SK-N-SH (cell line): ENCODE data around the gene APOL6.

Source experiments
- CTCF ChIP-seq: fragments of 200-600 bp; sonication (generic); IDR thresholded peaks from 2 replicates; pipeline ENCODE4 v1.6.1; 2017; ENCODE audit warnings: antibody characterized with exemption, mild to moderate bottlenecking, moderate library complexity
- EP300 ChIP-seq, 2 experiments: IDR thresholded peaks; 2 replicates each; pipeline versions ENCODE4 v1.4.0 to v1.6.1; 2012; ENCODE audit warnings: borderline replicate concordance in 1 of 2, low read depth in 1 of 2, low read length in 1 of 2
- EZH2phosphoT487 ChIP-seq: fragments of 200-600 bp; sonication (generic); IDR thresholded peaks from 2 replicates; pipeline ENCODE4 v1.6.1; 2017; ENCODE audit warnings: low read depth, mixed run types, mild to moderate bottlenecking, antibody characterized with exemption, moderate library complexity, borderline replicate concordance
- POLR2AphosphoS5 ChIP-seq: IDR thresholded peaks from 2 replicates; pipeline ENCODE4 v1.6.1; 2012; ENCODE audit warnings: low read depth, low read length
- RAD21 ChIP-seq: IDR thresholded peaks from 2 replicates; pipeline ENCODE4 v1.6.1; 2012; ENCODE audit warnings: mild to moderate bottlenecking, low read length
- RCOR1 ChIP-seq: fragments of 150-350 bp; IDR thresholded peaks from 2 replicates; pipeline ENCODE4 v1.6.1; 2017; ENCODE audit warnings: antibody characterized with exemption, low read length
- TEAD4 ChIP-seq: IDR thresholded peaks from 2 replicates; pipeline ENCODE4 v1.4.0; 2012; ENCODE audit warnings: mild to moderate bottlenecking, borderline replicate concordance; ENCODE audit not compliant: insufficient read depth
- YY1 ChIP-seq: IDR thresholded peaks from 2 replicates; pipeline ENCODE4 v1.4.0; 2012; ENCODE audit warnings: low read depth, mild to moderate bottlenecking
- ZBTB33 ChIP-seq: IDR thresholded peaks from 2 replicates; pipeline ENCODE4 v1.4.0; 2012; ENCODE audit warnings: low read depth, borderline replicate concordance

GRCh38 chr22:35686298-35686697 lies 38.1 kb downstream of the APOL6 start:
- TF ChIP-seq CTCF (no peak), POLR2AphosphoS5 (no peak), EP300 (IDR thresholded peaks at IDR 0.05; ENCODE audit: borderline replicate concordance in 1 of 2, low read depth in 1 of 2, low read length in 1 of 2) (no peak), RCOR1 (no peak), EZH2phosphoT487 (no peak), RAD21 (no peak), TEAD4 (no peak), ZBTB33 (no peak), YY1 (no peak)
